ENCODE measurements around the gene MGAT4A.

MGAT4A gene

DNA sequence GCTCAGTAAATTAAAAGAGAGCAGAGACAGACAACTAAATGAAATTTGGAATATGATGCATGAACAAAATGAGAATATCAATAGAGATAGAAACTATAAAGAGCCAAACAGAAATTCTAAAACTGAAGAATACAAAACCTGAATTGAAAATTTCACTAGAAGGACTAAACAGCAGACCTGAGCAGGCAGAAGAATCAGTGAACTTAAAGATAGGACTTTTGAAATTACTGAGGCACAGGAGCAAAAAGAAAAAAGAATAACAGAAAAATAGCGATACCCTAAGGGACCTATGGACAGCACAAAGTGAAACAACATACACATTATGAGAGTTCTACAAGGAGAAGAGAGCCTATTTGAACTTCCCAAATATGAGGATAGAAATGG, 80.9 kb downstream of the MGAT4A start:
- Histone ChIP-seq H3K23ac (ENCODE audit: low read depth, low read length, poor library complexity) (no peak overlapping the region), H4K8ac (ENCODE audit: low read depth, low read length) (no peak overlapping the region), H3K4ac (ENCODE audit: low read length) (no peak overlapping the region), H2BK5ac (ENCODE audit: low read length) (no peak overlapping the region), H2AK5ac (ENCODE audit: low read depth, low read length) (no peak overlapping the region), H3K27me3 (ENCODE audit: control insufficient read depth in 3 of 3, insufficient read depth in 3 of 3, low read depth in 1 of 3, low read length in 3 of 3) (no peaks in the 10 kb centered on the region), H3K4me2 (ENCODE audit: insufficient read depth, low read length, poor library complexity, severe bottlenecking) (no peak overlapping the region), H3K79me1 (ENCODE audit: low read depth, low read length) (peaks cover 1% of the 10 kb centered on the region), H3K27ac (replicated peaks; ENCODE audit: low read length) (no peak overlapping the region), H2BK15ac (ENCODE audit: low read length) (no peak overlapping the region), H2BK12ac (ENCODE audit: low read length) (no peak overlapping the region), H3K14ac (ENCODE audit: low read length) (no peak overlapping the region), H3K18ac (ENCODE audit: low read length) (no peak overlapping the region), H2AFZ (ENCODE audit: low read length) (no peak overlapping the region), H3K9me3 (replicated peaks in 1 of 2; ENCODE audit: control insufficient read depth in 2 of 2, insufficient read depth in 1 of 2, low read depth in 1 of 2, low read length in 2 of 2) (no peaks in the 10 kb centered on the region), H3K36me3 (replicated peaks in 1 of 2; ENCODE audit: control insufficient read depth in 2 of 2, insufficient read depth in 2 of 2, low read length in 2 of 2) (no peaks in the 10 kb centered on the region), H3K4me1 (ENCODE audit: control insufficient read depth in 2 of 2, insufficient read depth in 1 of 2, low read depth in 1 of 2, low read length in 2 of 2) (no peaks in the 10 kb centered on the region), H4K91ac (ENCODE audit: low read depth, low read length, poor library complexity) (no peak overlapping the region), H2BK120ac (ENCODE audit: low read depth, low read length) (no peak overlapping the region), H3K4me3 (ENCODE audit: low read length in 2 of 2) (no peak overlapping the region), H3K9ac (ENCODE audit: low read depth, low read length, poor library complexity) (no peak overlapping the region)
- no peak for DNase-seq (ENCODE audit: low spot score)
- no CpG with 5 or more reads among the region's 1 CpG for WGBS, 2 donors (ENCODE audit: extremely low coverage in 2 of 2, insufficient read length in 2 of 2, insufficient replicate concordance in 1 of 2)

DNA sequence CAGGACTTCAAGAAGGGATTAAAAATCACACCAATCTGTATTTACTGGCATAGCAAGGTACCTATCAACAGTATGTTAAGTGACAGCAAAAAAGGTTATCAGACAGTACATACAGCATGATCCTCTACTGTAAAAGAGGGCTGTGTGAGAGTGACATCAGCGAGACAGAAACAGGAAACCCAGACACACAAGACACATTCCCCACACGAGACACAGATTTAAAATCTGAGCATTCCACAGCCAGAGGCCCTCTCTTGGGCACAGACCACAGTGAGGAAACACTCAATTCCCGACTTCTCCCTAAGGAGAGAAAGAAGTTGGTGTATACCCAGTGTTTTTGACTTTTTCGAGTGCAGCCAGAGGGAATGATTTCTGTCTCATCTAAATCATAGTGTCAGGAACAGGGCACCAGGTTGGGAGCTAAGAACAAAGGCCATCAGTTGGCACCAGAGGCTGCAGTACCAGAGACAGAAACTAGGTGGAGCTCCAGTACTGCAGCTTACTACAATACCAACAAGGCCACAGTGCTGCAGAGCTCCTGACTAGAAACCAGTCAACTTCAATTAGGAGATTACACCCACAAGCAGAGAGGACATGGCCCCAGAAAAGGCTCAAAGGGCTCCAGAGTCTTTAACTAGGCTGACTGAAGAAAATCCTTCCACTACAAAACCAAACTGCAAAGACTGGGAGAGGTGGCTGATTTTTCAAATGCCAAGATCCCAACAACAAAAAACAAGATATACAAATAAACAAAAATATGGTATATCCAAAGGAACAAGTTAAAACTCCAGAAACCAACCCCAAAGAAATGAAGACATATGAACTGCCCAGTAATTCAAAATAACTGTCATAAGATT, 81.6 kb downstream of the MGAT4A start:
- no peaks in the 10 kb centered on the region for H3K4me1 ChIP-seq (ENCODE audit: control insufficient read depth in 2 of 2, insufficient read depth in 1 of 2, low read depth in 1 of 2, low read length in 2 of 2)
- H2BK12ac ChIP-seq (ENCODE audit: low read length): no peak overlapping the region
- peak; percentile 81 for DNase-seq (ENCODE audit: low spot score)
- no peak overlapping the region for H3K4me3 ChIP-seq (ENCODE audit: low read length in 2 of 2)
- H3K36me3 ChIP-seq (replicated peaks in 1 of 2; ENCODE audit: control insufficient read depth in 2 of 2, insufficient read depth in 2 of 2, low read length in 2 of 2): no peaks in the 10 kb centered on the region
- no peak overlapping the region for H3K27ac ChIP-seq (replicated peaks; ENCODE audit: low read length)
- no peak overlapping the region for H4K91ac ChIP-seq (ENCODE audit: low read depth, low read length, poor library complexity)
- whole genome bisulfite sequencing, 2 donors (ENCODE audit: extremely low coverage in 2 of 2, insufficient read length in 2 of 2, insufficient replicate concordance in 1 of 2): no CpG with 5 or more reads among the region's 4 CpGs
- no peak overlapping the region for H3K9ac ChIP-seq (ENCODE audit: low read depth, low read length, poor library complexity)
- H3K27me3 ChIP-seq (ENCODE audit: control insufficient read depth in 3 of 3, insufficient read depth in 3 of 3, low read depth in 1 of 3, low read length in 3 of 3): no peaks in the 10 kb centered on the region
- H4K8ac ChIP-seq (ENCODE audit: low read depth, low read length): no peak overlapping the region
- no peak overlapping the region for H3K14ac ChIP-seq (ENCODE audit: low read length)
- H2BK120ac ChIP-seq (ENCODE audit: low read depth, low read length): no peak overlapping the region
- H3K18ac ChIP-seq (ENCODE audit: low read length): no peak overlapping the region
- no peak overlapping the region for H2AK5ac ChIP-seq (ENCODE audit: low read depth, low read length)
- no peak overlapping the region for H2BK15ac ChIP-seq (ENCODE audit: low read length)
- no peak overlapping the region for H2BK5ac ChIP-seq (ENCODE audit: low read length)
- H2AFZ ChIP-seq (ENCODE audit: low read length): peak overlapping the region; percentile 86
- H3K23ac ChIP-seq (ENCODE audit: low read depth, low read length, poor library complexity): no peak overlapping the region
- H3K4ac ChIP-seq (ENCODE audit: low read length): no peak overlapping the region
- H3K9me3 ChIP-seq (replicated peaks in 1 of 2; ENCODE audit: control insufficient read depth in 2 of 2, insufficient read depth in 1 of 2, low read depth in 1 of 2, low read length in 2 of 2): no peaks in the 10 kb centered on the region
- H3K4me2 ChIP-seq (ENCODE audit: insufficient read depth, low read length, poor library complexity, severe bottlenecking): no peak overlapping the region
- H3K79me1 ChIP-seq (ENCODE audit: low read depth, low read length): peaks cover 1% of the 10 kb centered on the region

DNA sequence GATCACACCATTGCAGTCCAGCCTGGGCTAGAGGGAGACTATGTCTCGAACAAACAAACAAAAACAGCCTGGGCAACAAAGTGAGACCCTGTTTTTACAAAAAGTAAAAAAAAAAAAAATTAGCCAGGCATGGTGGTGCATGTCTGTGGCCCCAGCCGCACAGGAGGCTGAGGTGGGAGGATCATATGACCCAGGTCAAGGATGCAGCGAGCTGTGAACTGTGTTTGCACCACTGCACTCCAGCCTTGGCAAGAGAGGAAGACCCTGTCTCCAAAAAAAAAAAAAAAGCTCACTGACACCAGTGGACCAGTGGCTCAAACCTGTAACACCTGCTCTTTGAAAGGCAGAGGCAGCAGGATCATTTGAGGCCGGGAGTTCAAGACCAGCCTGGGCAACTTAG, 82.5 kb downstream of the MGAT4A start:
- Histone ChIP-seq H3K27me3 (ENCODE audit: control insufficient read depth in 3 of 3, insufficient read depth in 3 of 3, low read depth in 1 of 3, low read length in 3 of 3) (no peaks in the 10 kb centered on the region), H3K4me1 (ENCODE audit: control insufficient read depth in 2 of 2, insufficient read depth in 1 of 2, low read depth in 1 of 2, low read length in 2 of 2) (no peaks in the 10 kb centered on the region), H3K23ac (ENCODE audit: low read depth, low read length, poor library complexity) (no peak overlapping the region), H3K4me3 (ENCODE audit: low read length in 2 of 2) (no peak overlapping the region), H3K27ac (replicated peaks; ENCODE audit: low read length) (no peak overlapping the region), H2BK12ac (ENCODE audit: low read length) (no peak overlapping the region), H3K9me3 (replicated peaks in 1 of 2; ENCODE audit: control insufficient read depth in 2 of 2, insufficient read depth in 1 of 2, low read depth in 1 of 2, low read length in 2 of 2) (no peaks in the 10 kb centered on the region), H4K8ac (ENCODE audit: low read depth, low read length) (no peak overlapping the region), H3K14ac (ENCODE audit: low read length) (no peak overlapping the region), H4K91ac (ENCODE audit: low read depth, low read length, poor library complexity) (no peak overlapping the region), H2BK15ac (ENCODE audit: low read length) (no peak overlapping the region), H3K79me1 (ENCODE audit: low read depth, low read length) (peaks cover 1% of the 10 kb centered on the region), H3K9ac (ENCODE audit: low read depth, low read length, poor library complexity) (no peak overlapping the region), H3K4me2 (ENCODE audit: insufficient read depth, low read length, poor library complexity, severe bottlenecking) (no peak overlapping the region), H2BK5ac (ENCODE audit: low read length) (no peak overlapping the region), H3K18ac (ENCODE audit: low read length) (no peak overlapping the region), H3K4ac (ENCODE audit: low read length) (no peak overlapping the region), H2AK5ac (ENCODE audit: low read depth, low read length) (no peak overlapping the region), H2BK120ac (ENCODE audit: low read depth, low read length) (no peak overlapping the region), H3K36me3 (replicated peaks in 1 of 2; ENCODE audit: control insufficient read depth in 2 of 2, insufficient read depth in 2 of 2, low read length in 2 of 2) (no peaks in the 10 kb centered on the region), H2AFZ (ENCODE audit: low read length) (no peak overlapping the region)
- WGBS, 2 donors (ENCODE audit: extremely low coverage in 2 of 2, insufficient read length in 2 of 2, insufficient replicate concordance in 1 of 2): no CpG with 5 or more reads among the region's 4 CpGs
- no peak for DNase-seq (ENCODE audit: low spot score)

DNA sequence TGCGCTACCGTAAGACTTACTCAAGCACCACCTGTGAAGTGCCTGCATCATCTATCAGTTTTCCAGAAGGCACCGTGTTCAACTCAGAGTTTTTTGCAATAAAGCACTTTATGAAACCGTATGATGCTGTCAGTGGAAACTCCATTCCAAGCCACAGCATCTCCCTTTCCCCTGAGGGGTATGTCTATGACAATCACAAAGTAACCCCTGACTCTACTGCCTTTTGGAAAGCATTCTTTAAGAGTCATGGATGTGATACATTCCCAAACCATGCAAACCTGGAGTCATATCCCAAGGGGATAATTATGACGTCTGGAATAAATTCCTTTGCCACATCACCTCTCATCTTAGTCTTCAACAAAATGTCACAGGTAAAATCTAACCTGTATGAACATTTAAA, 83.3 kb downstream of the MGAT4A start:
- H3K27me3 ChIP-seq (ENCODE audit: control insufficient read depth in 3 of 3, insufficient read depth in 3 of 3, low read depth in 1 of 3, low read length in 3 of 3): no peaks in the 10 kb centered on the region
- H3K9ac ChIP-seq (ENCODE audit: low read depth, low read length, poor library complexity): no peak overlapping the region
- H2BK12ac ChIP-seq (ENCODE audit: low read length): no peak overlapping the region
- H2AFZ ChIP-seq (ENCODE audit: low read length): no peak overlapping the region
- H3K4me3 ChIP-seq (ENCODE audit: low read length in 2 of 2): no peak overlapping the region
- no peaks in the 10 kb centered on the region for H3K36me3 ChIP-seq (replicated peaks in 1 of 2; ENCODE audit: control insufficient read depth in 2 of 2, insufficient read depth in 2 of 2, low read length in 2 of 2)
- no peak overlapping the region for H3K23ac ChIP-seq (ENCODE audit: low read depth, low read length, poor library complexity)
- DNase-seq (ENCODE audit: low spot score): no peak
- no peak overlapping the region for H2AK5ac ChIP-seq (ENCODE audit: low read depth, low read length)
- H3K79me1 ChIP-seq (ENCODE audit: low read depth, low read length): peaks cover 1% of the 10 kb centered on the region
- no peak overlapping the region for H3K27ac ChIP-seq (replicated peaks; ENCODE audit: low read length)
- WGBS, 2 donors (ENCODE audit: extremely low coverage in 2 of 2, insufficient read length in 2 of 2, insufficient replicate concordance in 1 of 2): no CpG with 5 or more reads among the region's 5 CpGs
- no peak overlapping the region for H4K91ac ChIP-seq (ENCODE audit: low read depth, low read length, poor library complexity)
- H2BK5ac ChIP-seq (ENCODE audit: low read length): no peak overlapping the region
- no peak overlapping the region for H4K8ac ChIP-seq (ENCODE audit: low read depth, low read length)
- no peaks in the 10 kb centered on the region for H3K4me1 ChIP-seq (ENCODE audit: control insufficient read depth in 2 of 2, insufficient read depth in 1 of 2, low read depth in 1 of 2, low read length in 2 of 2)
- H2BK15ac ChIP-seq (ENCODE audit: low read length): no peak overlapping the region
- no peaks in the 10 kb centered on the region for H3K9me3 ChIP-seq (replicated peaks in 1 of 2; ENCODE audit: control insufficient read depth in 2 of 2, insufficient read depth in 1 of 2, low read depth in 1 of 2, low read length in 2 of 2)
- no peak overlapping the region for H3K18ac ChIP-seq (ENCODE audit: low read length)
- no peak overlapping the region for H3K4ac ChIP-seq (ENCODE audit: low read length)
- H3K14ac ChIP-seq (ENCODE audit: low read length): no peak overlapping the region
- no peak overlapping the region for H2BK120ac ChIP-seq (ENCODE audit: low read depth, low read length)
- no peak overlapping the region for H3K4me2 ChIP-seq (ENCODE audit: insufficient read depth, low read length, poor library complexity, severe bottlenecking)

Measured in neuronal stem cell (in vitro differentiated cells).